WTC11 (cell line): ENCODE data around the gene NUAK2. TPM values are rescaled to one million over a fixed set of nuclear protein-coding genes. Genes with fewer than 3 reads are reported as not detected.

ENCODE experiments used
- ATAC-seq: fragments of 200-7000 bp; cut with Tn5 transposase; 2 replicates; pipeline ENCODE4 v1.10.0; 2021; ENCODE audit warnings: mild to moderate bottlenecking, moderate library complexity
- CTCF ChIA-PET: fragments of 300-600 bp; sonication (Branson Sonifier 250); formaldehyde crosslinking; loops from one replicate; lab custom pipeline; 2021; ENCODE audit warnings: antibody characterized with exemption; lab: Charles Lee
- POLR2A ChIA-PET: fragments of 350-600 bp; sonication (Branson Sonifier 250); formaldehyde crosslinking; loops from one replicate; lab custom pipeline; 2021; ENCODE audit warnings: antibody characterized with exemption; lab: Charles Lee
- DNase-seq: peaks from one replicate; pipeline ENCODE4 v3.0.0; 2021; ENCODE audit warnings: low spot score
- H3K27ac Mint-ChIP-seq: 2 replicates; pipeline ENCODE4 v1.8.0; 2021; ENCODE audit warnings: mixed read lengths
- H3K27me3 Mint-ChIP-seq: 2 replicates; pipeline ENCODE4 v1.8.0; 2021; ENCODE audit warnings: low read depth, mild to moderate bottlenecking, moderate library complexity, mixed read lengths
- H3K36me3 Mint-ChIP-seq: 2 replicates; pipeline ENCODE4 v1.8.0; 2021; ENCODE audit warnings: mixed read lengths
- H3K4me1 Mint-ChIP-seq: 2 replicates; pipeline ENCODE4 v1.8.0; 2022; ENCODE audit warnings: mixed read lengths
- H3K4me3 Mint-ChIP-seq: 2 replicates; pipeline ENCODE4 v1.8.0; 2021; ENCODE audit warnings: mild to moderate bottlenecking, moderate library complexity, mixed read lengths
- H3K9me3 Mint-ChIP-seq: 2 replicates; pipeline ENCODE4 v1.8.0; 2021; ENCODE audit warnings: mixed read lengths
- CBFB ChIP-seq: sonication (generic); formaldehyde crosslinking; IDR thresholded peaks from 2 replicates; pipeline ENCODE4 v1.8.1; 2022; ENCODE audit warnings: mild to moderate bottlenecking, low read depth, missing genetic modification reagents
- ERG ChIP-seq: fragments of 250-450 bp; sonication (Bioruptor Pico); IDR thresholded peaks from 2 replicates; pipeline ENCODE4 v1.8.0; 2021; ENCODE audit warnings: mild to moderate bottlenecking
- ETV6 ChIP-seq: sonication (generic); formaldehyde crosslinking; IDR thresholded peaks from 2 replicates; pipeline ENCODE4 v1.8.1; 2022; ENCODE audit warnings: mild to moderate bottlenecking, missing genetic modification reagents
- FOXP4 ChIP-seq: sonication (generic); formaldehyde crosslinking; IDR thresholded peaks from 2 replicates; pipeline ENCODE4 v1.8.0; 2022; ENCODE audit warnings: mild to moderate bottlenecking, missing genetic modification reagents
- MAX ChIP-seq: sonication (generic); formaldehyde crosslinking; IDR thresholded peaks from 2 replicates; pipeline ENCODE4 v1.8.0; 2022; ENCODE audit warnings: mild to moderate bottlenecking, missing genetic modification reagents
- PRRX2 ChIP-seq: fragments of 250-450 bp; sonication (Bioruptor Pico); IDR thresholded peaks from 2 replicates; pipeline ENCODE4 v1.8.0; 2021; ENCODE audit warnings: mild to moderate bottlenecking
- RELA ChIP-seq: sonication (generic); formaldehyde crosslinking; IDR thresholded peaks from 2 replicates; pipeline ENCODE4 v1.8.1; 2022; ENCODE audit warnings: missing genetic modification reagents, mild to moderate bottlenecking, borderline replicate concordance
- SMAD3 ChIP-seq: sonication (generic); formaldehyde crosslinking; IDR thresholded peaks from 2 replicates; pipeline ENCODE4 v1.8.0; 2022; ENCODE audit warnings: missing genetic modification reagents, mild to moderate bottlenecking, borderline replicate concordance
- SP1 ChIP-seq: sonication (generic); formaldehyde crosslinking; conservative IDR thresholded peaks from 2 replicates; pipeline ENCODE4 v1.8.1; 2022; ENCODE audit warnings: missing genetic modification reagents
- TCF7 ChIP-seq: sonication (generic); formaldehyde crosslinking; IDR thresholded peaks from 2 replicates; pipeline ENCODE4 v1.8.0; 2022; ENCODE audit warnings: mild to moderate bottlenecking, low read depth, missing genetic modification reagents, moderate library complexity
- TEAD4 ChIP-seq: sonication (generic); formaldehyde crosslinking; IDR thresholded peaks from 2 replicates; pipeline ENCODE4 v1.8.0; 2022; ENCODE audit warnings: mild to moderate bottlenecking, missing genetic modification reagents
- TP53 ChIP-seq: sonication (generic); formaldehyde crosslinking; IDR thresholded peaks from 2 replicates; pipeline ENCODE4 v1.8.1; 2023; ENCODE audit warnings: mild to moderate bottlenecking, missing genetic modification reagents
- USF1 ChIP-seq: sonication (generic); formaldehyde crosslinking; IDR thresholded peaks from 2 replicates; pipeline ENCODE4 v1.8.0; 2022; ENCODE audit warnings: mild to moderate bottlenecking, missing genetic modification reagents
- ZNF219 ChIP-seq: sonication (generic); formaldehyde crosslinking; IDR thresholded peaks from 2 replicates; pipeline ENCODE4 v1.8.0; 2023; ENCODE audit warnings: missing genetic modification reagents, mild to moderate bottlenecking, borderline replicate concordance
- ZNF232 ChIP-seq: sonication (generic); formaldehyde crosslinking; IDR thresholded peaks from 2 replicates; pipeline ENCODE4 v1.8.0; 2022; ENCODE audit warnings: mild to moderate bottlenecking, missing genetic modification reagents
- ZNF425 ChIP-seq: fragments of 250-450 bp; sonication (Bioruptor Pico); conservative IDR thresholded peaks from 2 replicates; pipeline ENCODE4 v1.9.0; 2021; ENCODE audit warnings: mild to moderate bottlenecking
- ZNF671 ChIP-seq: fragments of 250-450 bp; sonication (Bioruptor Pico); IDR thresholded peaks from 2 replicates; pipeline ENCODE4 v1.8.0; 2021; ENCODE audit warnings: mild to moderate bottlenecking
- total RNA-seq: library from RNA; stranded (reverse); gene quantifications from 3 replicates; pipeline ENCODE4 v1.2.3, GENCODE V29; 2021
- TF ChIP-seq, protein P1 (sequence below): fragments of 200-600 bp; IDR thresholded peaks from 2 replicates; pipeline ENCODE4 v1.8.0; 2022; ENCODE audit warnings: antibody characterized with exemption
- TF ChIP-seq, protein P2 (sequence below): fragments of 250-450 bp; sonication (Bioruptor Pico); IDR thresholded peaks from 2 replicates; pipeline ENCODE4 v1.9.0; 2021; ENCODE audit warnings: mild to moderate bottlenecking, borderline replicate concordance
- TF ChIP-seq, protein P3 (sequence below): sonication (generic); formaldehyde crosslinking; IDR thresholded peaks from 2 replicates; pipeline ENCODE4 v1.8.0; 2022; ENCODE audit warnings: missing genetic modification reagents

NUAK2 gene
- total RNA-seq, 1 experiment from 2014 or later: 8.7 TPM

- no peaks in the 10 kb centered on the region for H3K9me3 Mint-ChIP-seq
- no peaks in the 10 kb centered on the region for H3K36me3 Mint-ChIP-seq
- CTCF ChIA-PET: interaction anchor here (0.6 to 2.7 kb wide), 10 partner anchors 9 to 160 kb away, joined by 3 to 25 read pairs (median 6); no protein-coding TSS in a partner anchor
- no peak for TF ChIP-seq SMAD3 (CRISPR knock-in tag)
- TF ChIP-seq, protein P1, sequence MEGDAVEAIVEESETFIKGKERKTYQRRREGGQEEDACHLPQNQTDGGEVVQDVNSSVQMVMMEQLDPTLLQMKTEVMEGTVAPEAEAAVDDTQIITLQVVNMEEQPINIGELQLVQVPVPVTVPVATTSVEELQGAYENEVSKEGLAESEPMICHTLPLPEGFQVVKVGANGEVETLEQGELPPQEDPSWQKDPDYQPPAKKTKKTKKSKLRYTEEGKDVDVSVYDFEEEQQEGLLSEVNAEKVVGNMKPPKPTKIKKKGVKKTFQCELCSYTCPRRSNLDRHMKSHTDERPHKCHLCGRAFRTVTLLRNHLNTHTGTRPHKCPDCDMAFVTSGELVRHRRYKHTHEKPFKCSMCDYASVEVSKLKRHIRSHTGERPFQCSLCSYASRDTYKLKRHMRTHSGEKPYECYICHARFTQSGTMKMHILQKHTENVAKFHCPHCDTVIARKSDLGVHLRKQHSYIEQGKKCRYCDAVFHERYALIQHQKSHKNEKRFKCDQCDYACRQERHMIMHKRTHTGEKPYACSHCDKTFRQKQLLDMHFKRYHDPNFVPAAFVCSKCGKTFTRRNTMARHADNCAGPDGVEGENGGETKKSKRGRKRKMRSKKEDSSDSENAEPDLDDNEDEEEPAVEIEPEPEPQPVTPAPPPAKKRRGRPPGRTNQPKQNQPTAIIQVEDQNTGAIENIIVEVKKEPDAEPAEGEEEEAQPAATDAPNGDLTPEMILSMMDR: no peak
- TF ChIP-seq, protein P2, sequence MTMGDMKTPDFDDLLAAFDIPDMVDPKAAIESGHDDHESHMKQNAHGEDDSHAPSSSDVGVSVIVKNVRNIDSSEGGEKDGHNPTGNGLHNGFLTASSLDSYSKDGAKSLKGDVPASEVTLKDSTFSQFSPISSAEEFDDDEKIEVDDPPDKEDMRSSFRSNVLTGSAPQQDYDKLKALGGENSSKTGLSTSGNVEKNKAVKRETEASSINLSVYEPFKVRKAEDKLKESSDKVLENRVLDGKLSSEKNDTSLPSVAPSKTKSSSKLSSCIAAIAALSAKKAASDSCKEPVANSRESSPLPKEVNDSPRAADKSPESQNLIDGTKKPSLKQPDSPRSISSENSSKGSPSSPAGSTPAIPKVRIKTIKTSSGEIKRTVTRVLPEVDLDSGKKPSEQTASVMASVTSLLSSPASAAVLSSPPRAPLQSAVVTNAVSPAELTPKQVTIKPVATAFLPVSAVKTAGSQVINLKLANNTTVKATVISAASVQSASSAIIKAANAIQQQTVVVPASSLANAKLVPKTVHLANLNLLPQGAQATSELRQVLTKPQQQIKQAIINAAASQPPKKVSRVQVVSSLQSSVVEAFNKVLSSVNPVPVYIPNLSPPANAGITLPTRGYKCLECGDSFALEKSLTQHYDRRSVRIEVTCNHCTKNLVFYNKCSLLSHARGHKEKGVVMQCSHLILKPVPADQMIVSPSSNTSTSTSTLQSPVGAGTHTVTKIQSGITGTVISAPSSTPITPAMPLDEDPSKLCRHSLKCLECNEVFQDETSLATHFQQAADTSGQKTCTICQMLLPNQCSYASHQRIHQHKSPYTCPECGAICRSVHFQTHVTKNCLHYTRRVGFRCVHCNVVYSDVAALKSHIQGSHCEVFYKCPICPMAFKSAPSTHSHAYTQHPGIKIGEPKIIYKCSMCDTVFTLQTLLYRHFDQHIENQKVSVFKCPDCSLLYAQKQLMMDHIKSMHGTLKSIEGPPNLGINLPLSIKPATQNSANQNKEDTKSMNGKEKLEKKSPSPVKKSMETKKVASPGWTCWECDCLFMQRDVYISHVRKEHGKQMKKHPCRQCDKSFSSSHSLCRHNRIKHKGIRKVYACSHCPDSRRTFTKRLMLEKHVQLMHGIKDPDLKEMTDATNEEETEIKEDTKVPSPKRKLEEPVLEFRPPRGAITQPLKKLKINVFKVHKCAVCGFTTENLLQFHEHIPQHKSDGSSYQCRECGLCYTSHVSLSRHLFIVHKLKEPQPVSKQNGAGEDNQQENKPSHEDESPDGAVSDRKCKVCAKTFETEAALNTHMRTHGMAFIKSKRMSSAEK (CRISPR knock-in tag): no peak
- TF ChIP-seq USF1 (CRISPR knock-in tag): no peak
- no peak for TF ChIP-seq MAX (CRISPR knock-in tag)
- TF ChIP-seq SP1: no peak
- no peak for TF ChIP-seq CBFB (CRISPR knock-in tag)
- TF ChIP-seq TEAD4 (CRISPR knock-in tag): no peak
- no peak for TF ChIP-seq ZNF232 (CRISPR knock-in tag)
- no peak for TF ChIP-seq ETV6 (CRISPR knock-in tag)
- TF ChIP-seq TCF7 (CRISPR knock-in tag): no peak
- no peak for TF ChIP-seq ZNF219 (CRISPR knock-in tag)
- no peak for TF ChIP-seq ERG (CRISPR knock-in tag)
- no peak for TF ChIP-seq RELA
- TF ChIP-seq, protein P3, sequence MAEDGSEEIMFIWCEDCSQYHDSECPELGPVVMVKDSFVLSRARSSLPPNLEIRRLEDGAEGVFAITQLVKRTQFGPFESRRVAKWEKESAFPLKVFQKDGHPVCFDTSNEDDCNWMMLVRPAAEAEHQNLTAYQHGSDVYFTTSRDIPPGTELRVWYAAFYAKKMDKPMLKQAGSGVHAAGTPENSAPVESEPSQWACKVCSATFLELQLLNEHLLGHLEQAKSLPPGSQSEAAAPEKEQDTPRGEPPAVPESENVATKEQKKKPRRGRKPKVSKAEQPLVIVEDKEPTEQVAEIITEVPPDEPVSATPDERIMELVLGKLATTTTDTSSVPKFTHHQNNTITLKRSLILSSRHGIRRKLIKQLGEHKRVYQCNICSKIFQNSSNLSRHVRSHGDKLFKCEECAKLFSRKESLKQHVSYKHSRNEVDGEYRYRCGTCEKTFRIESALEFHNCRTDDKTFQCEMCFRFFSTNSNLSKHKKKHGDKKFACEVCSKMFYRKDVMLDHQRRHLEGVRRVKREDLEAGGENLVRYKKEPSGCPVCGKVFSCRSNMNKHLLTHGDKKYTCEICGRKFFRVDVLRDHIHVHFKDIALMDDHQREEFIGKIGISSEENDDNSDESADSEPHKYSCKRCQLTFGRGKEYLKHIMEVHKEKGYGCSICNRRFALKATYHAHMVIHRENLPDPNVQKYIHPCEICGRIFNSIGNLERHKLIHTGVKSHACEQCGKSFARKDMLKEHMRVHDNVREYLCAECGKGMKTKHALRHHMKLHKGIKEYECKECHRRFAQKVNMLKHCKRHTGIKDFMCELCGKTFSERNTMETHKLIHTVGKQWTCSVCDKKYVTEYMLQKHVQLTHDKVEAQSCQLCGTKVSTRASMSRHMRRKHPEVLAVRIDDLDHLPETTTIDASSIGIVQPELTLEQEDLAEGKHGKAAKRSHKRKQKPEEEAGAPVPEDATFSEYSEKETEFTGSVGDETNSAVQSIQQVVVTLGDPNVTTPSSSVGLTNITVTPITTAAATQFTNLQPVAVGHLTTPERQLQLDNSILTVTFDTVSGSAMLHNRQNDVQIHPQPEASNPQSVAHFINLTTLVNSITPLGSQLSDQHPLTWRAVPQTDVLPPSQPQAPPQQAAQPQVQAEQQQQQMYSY (CRISPR knock-in tag): no peak
- TF ChIP-seq TP53 (CRISPR knock-in tag): no peak
- TF ChIP-seq ZNF425 (CRISPR knock-in tag): no peak
- no peak for TF ChIP-seq PRRX2 (CRISPR knock-in tag)
- TF ChIP-seq FOXP4 (CRISPR knock-in tag): no peak
- no peak for TF ChIP-seq ZNF671 (CRISPR knock-in tag)
- POLR2A ChIA-PET: interaction anchor here (0.7 to 3.4 kb wide), 13 partner anchors 8 to 159 kb away, joined by 3 to 33 read pairs (median 5); partner anchors contain the start of gene NUAK2
- peak; percentile 8; the same call in 1 of the 2 replicates for ATAC-seq
- H3K4me1 Mint-ChIP-seq: peaks cover 63% of the 10 kb centered on the region
- no peak overlapping the region for H3K4me3 Mint-ChIP-seq
- H3K27me3 Mint-ChIP-seq: no peaks in the 10 kb centered on the region; the same call in 1 of the 2 replicates
- no peak for DNase-seq
- H3K27ac Mint-ChIP-seq: peak overlapping the region; percentile 100
Measured at GRCh38 chr1:205294934-205295333, 26.6 kb downstream of the NUAK2 start.
